Stimulated activated CD8-positive, alpha-beta memory T cell treated with anti-CD3 and anti-CD28 coated beads, Interleukin-7, amount 100 ng/mL, for 48 hours (primary cell): ENCODE data around the gene BIRC6.
A peak's percentile ranks its signal among the peaks of the same experiment; 100 is the strongest.
"Not testable (repeated sequence)": the region's sequence is repeated elsewhere in the genome, so short reads cannot be mapped to it uniquely, and the experiment has no call there.

Source experiments
- DNase-seq, 2 donors: peaks; one replicate each; pipeline ENCODE4 v3.0.0-alpha.2; 2020; ENCODE audit warnings: low read depth in 1 of 2; ENCODE audit errors: extremely low read depth in 1 of 2

BIRC6 gene

GRCh38 chr2:32572737-32573136 lies 215.9 kb downstream of the BIRC6 start:
- DNase-seq = no peak

- no peak for DNase-seq
Measured at GRCh38 chr2:32591669-32592463, 235.0 kb downstream of the BIRC6 start.

GRCh38 chr2:32594573-32594972 lies 237.8 kb downstream of the BIRC6 start:
- DNase-seq = no peak

- no peak for DNase-seq
Measured at GRCh38 chr2:32611366-32611765, 254.5 kb downstream of the BIRC6 start.

- no peak for DNase-seq
Measured at GRCh38 chr2:32611771-32612170, 254.9 kb downstream of the BIRC6 start.

- DNase-seq = no peak
Measured at GRCh38 chr2:32614084-32614483, 257.3 kb downstream of the BIRC6 start.

- no peak for DNase-seq
Measured at GRCh38 chr2:32617599-32618189, 260.9 kb downstream of the BIRC6 start.

GRCh38 chr2:32622570-32623310 lies 265.9 kb downstream of the BIRC6 start:
- DNase-seq = no peak

- no peak for DNase-seq
Measured at GRCh38 chr2:32623311-32623706, 266.5 kb downstream of the BIRC6 start.

- no peak for DNase-seq
Measured at GRCh38 chr2:32624812-32625211, 268.0 kb downstream of the BIRC6 start.

- no peak for DNase-seq
Measured at GRCh38 chr2:32626639-32627221, 269.9 kb downstream of the BIRC6 start.

- peak in 1 of 2 donors; percentile 12 for DNase-seq
Measured at GRCh38 chr2:32627441-32627813, 270.6 kb downstream of the BIRC6 start.

GRCh38 chr2:32627814-32628579 lies 271.2 kb downstream of the BIRC6 start, which contains the start of gene TTC27:
Gene TTC27, plus strand, starts transcription at chr2:32628050. Its CDS starts 243 bp downstream, at chr2:32628293.
- peak; percentile 89 to 93 for DNase-seq

GRCh38 chr2:32632089-32632488 lies 275.3 kb downstream of the BIRC6 start:
- DNase-seq = peak in 1 of 2 donors; percentile 37

GRCh38 chr2:32633040-32633439 lies 276.2 kb downstream of the BIRC6 start:
- no peak for DNase-seq

GRCh38 chr2:32638548-32638947 lies 281.7 kb downstream of the BIRC6 start:
- not testable (repeated sequence) for DNase-seq

- DNase-seq = no peak
Measured at GRCh38 chr2:32641180-32641579, 284.4 kb downstream of the BIRC6 start.

GRCh38 chr2:32647180-32647651 lies 290.4 kb downstream of the BIRC6 start:
- DNase-seq = no peak

GRCh38 chr2:32652555-32653209 lies 295.9 kb downstream of the BIRC6 start:
- DNase-seq = no peak

GRCh38 chr2:32656069-32656468 lies 299.2 kb downstream of the BIRC6 start:
- no peak for DNase-seq
